ENCODE results near the gene HARS1.

Gene HARS1

GRCh38 chr5:140635291-140636257 is 55.6 kb downstream of the HARS1 start:
- DNase-seq (ENCODE audit: extremely low read depth, low read depth) = no peak
- TF ChIP-seq CTCF (IDR thresholded peaks at IDR 0.05; ENCODE audit: low read depth, low read length) = no peak

- no peak for TF ChIP-seq CTCF (IDR thresholded peaks at IDR 0.05; ENCODE audit: low read depth, low read length)
- no peak for DNase-seq (ENCODE audit: extremely low read depth, low read depth)
These were observed 57.1 kb downstream of the HARS1 start for GRCh38 chr5:140634103-140634502.

GRCh38 chr5:140633501-140633900 is 57.7 kb downstream of the HARS1 start:
- TF ChIP-seq CTCF (IDR thresholded peaks at IDR 0.05; ENCODE audit: low read depth, low read length) = no peak
- DNase-seq (ENCODE audit: extremely low read depth, low read depth) = no peak

- TF ChIP-seq CTCF (IDR thresholded peaks at IDR 0.05; ENCODE audit: low read depth, low read length) = no peak
- no peak for DNase-seq (ENCODE audit: extremely low read depth, low read depth)
These were observed 58.1 kb downstream of the HARS1 start, which contains the start of gene CD14 for GRCh38 chr5:140633021-140633471. Gene CD14 (minus strand): TSS chr5:140633175. CDS start chr5:140633071, 104 bp downstream.

GRCh38 chr5:140632366-140633020 is 58.7 kb downstream of the HARS1 start:
- DNase-seq (ENCODE audit: extremely low read depth, low read depth) = no peak
- TF ChIP-seq CTCF (IDR thresholded peaks at IDR 0.05; ENCODE audit: low read depth, low read length) = no peak

GRCh38 chr5:140631831-140632365 is 59.3 kb downstream of the HARS1 start:
- no peak for TF ChIP-seq CTCF (IDR thresholded peaks at IDR 0.05; ENCODE audit: low read depth, low read length)
- DNase-seq (ENCODE audit: extremely low read depth, low read depth) = no peak

- no peak for TF ChIP-seq CTCF (IDR thresholded peaks at IDR 0.05; ENCODE audit: low read depth, low read length)
- DNase-seq (ENCODE audit: extremely low read depth, low read depth) = no peak
These were observed 60.1 kb downstream of the HARS1 start for GRCh38 chr5:140631036-140631417.

All from AG09319 (cell line).